Astrocyte of the cerebellum (primary cell): ENCODE data around the gene TRIOBP.

ENCODE experiments used
- DNase-seq: peaks from one replicate; pipeline ENCODE4 v3.0.0-alpha.2; 2011; ENCODE audit warnings: low read depth
- H3K4me3 ChIP-seq: 2 replicates; pipeline ENCODE4 v1.5.1; 2011; ENCODE audit warnings: mild to moderate bottlenecking, low read depth, low read length, moderate library complexity
- in situ Hi-C: cut with HindIII; loops from 2 replicates; pipeline ENCODE4 v1.10.0; 2017; ENCODE audit warnings: low sequenced_read_pairs
- TF ChIP-seq, protein P1 (sequence below): IDR thresholded peaks from 2 replicates; pipeline ENCODE4 v1.5.1; 2012; ENCODE audit warnings: low read length, low read depth, moderate library complexity, mild to moderate bottlenecking; ENCODE audit errors: missing control alignments

Gene TRIOBP, protein sequence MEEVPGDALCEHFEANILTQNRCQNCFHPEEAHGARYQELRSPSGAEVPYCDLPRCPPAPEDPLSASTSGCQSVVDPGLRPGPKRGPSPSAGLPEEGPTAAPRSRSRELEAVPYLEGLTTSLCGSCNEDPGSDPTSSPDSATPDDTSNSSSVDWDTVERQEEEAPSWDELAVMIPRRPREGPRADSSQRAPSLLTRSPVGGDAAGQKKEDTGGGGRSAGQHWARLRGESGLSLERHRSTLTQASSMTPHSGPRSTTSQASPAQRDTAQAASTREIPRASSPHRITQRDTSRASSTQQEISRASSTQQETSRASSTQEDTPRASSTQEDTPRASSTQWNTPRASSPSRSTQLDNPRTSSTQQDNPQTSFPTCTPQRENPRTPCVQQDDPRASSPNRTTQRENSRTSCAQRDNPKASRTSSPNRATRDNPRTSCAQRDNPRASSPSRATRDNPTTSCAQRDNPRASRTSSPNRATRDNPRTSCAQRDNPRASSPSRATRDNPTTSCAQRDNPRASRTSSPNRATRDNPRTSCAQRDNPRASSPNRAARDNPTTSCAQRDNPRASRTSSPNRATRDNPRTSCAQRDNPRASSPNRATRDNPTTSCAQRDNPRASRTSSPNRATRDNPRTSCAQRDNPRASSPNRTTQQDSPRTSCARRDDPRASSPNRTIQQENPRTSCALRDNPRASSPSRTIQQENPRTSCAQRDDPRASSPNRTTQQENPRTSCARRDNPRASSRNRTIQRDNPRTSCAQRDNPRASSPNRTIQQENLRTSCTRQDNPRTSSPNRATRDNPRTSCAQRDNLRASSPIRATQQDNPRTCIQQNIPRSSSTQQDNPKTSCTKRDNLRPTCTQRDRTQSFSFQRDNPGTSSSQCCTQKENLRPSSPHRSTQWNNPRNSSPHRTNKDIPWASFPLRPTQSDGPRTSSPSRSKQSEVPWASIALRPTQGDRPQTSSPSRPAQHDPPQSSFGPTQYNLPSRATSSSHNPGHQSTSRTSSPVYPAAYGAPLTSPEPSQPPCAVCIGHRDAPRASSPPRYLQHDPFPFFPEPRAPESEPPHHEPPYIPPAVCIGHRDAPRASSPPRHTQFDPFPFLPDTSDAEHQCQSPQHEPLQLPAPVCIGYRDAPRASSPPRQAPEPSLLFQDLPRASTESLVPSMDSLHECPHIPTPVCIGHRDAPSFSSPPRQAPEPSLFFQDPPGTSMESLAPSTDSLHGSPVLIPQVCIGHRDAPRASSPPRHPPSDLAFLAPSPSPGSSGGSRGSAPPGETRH (N-terminal part only)

DNA sequence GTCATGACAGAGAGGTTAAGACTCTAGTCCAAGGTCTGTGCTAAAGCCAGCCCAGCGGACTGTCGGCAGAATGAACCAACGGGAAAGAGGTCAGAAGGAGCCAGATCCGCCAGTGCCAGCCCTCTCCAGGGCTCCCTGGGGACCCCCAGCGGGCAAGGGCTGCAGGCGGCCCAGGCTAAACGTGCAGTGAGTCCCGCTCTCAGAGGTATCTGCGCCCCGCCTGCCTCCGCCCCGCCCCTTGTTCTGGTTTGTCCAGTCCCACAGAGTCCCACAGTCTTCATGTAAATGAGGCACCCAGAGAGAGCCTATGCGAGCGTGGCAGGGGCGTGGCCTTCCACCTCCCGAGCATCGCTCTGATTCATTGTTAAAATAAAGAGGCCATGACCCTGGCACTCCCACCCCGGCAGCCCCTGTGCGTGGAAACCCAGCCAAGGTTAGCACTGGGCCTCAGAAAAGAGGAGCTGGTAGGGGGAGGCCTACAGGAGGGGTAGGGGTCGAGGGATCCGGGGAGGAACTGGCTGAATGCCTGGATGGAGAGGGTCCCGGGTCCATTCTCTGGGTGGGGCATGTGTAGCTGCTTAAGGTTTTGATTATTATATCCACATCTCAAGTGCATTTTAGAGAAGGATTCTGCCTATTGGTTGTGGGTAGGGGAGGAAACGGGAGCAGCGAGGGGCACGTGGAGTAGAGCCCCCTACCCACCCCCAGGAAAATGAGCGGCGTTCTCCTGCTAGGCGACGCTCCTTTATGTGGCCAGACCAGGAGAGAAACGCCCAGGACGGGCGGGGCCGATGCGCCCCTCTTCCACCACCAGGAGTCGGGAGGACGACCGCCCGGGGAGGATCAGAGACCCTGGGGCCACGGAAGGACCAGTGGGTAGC lies at the start of gene TRIOBP:
Gene TRIOBP, plus strand, starts transcription at position 392 of the 881 bp plus-strand sequence. CDS start 4,318 bp downstream, outside the sequence.
- peak within 1 kb of the TSS; percentile 30 for H3K4me3 ChIP-seq
- TF ChIP-seq, protein P1, sequence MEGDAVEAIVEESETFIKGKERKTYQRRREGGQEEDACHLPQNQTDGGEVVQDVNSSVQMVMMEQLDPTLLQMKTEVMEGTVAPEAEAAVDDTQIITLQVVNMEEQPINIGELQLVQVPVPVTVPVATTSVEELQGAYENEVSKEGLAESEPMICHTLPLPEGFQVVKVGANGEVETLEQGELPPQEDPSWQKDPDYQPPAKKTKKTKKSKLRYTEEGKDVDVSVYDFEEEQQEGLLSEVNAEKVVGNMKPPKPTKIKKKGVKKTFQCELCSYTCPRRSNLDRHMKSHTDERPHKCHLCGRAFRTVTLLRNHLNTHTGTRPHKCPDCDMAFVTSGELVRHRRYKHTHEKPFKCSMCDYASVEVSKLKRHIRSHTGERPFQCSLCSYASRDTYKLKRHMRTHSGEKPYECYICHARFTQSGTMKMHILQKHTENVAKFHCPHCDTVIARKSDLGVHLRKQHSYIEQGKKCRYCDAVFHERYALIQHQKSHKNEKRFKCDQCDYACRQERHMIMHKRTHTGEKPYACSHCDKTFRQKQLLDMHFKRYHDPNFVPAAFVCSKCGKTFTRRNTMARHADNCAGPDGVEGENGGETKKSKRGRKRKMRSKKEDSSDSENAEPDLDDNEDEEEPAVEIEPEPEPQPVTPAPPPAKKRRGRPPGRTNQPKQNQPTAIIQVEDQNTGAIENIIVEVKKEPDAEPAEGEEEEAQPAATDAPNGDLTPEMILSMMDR = peak; percentile 49

DNA sequence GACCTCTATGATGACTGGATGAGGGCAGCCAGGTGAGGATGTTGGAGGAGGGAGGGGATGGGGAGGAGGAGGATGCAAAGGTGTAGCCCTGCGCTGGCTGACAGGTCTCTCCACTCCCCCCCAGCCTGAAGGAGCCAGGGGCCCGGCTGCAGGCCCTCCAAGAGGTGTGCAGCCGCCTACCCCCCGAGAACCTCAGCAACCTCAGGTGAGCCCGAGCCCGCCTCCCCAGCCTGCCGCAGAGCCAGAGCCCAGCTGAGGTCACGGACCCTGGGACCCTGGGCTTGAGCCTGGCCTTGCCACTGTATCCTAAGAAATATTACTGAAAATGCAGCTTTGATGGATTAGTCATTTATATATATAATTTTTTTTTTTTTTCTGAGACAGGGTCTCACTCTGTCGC lies 49.5 kb upstream of the TRIOBP start:
- in situ Hi-C loops = no loop called here
- TF ChIP-seq, protein P1 = no peak

More for the DNA sequence above, at the start of gene TRIOBP:
- in situ Hi-C loops = no loop called here
- peak; percentile 82 for DNase-seq

DNA sequence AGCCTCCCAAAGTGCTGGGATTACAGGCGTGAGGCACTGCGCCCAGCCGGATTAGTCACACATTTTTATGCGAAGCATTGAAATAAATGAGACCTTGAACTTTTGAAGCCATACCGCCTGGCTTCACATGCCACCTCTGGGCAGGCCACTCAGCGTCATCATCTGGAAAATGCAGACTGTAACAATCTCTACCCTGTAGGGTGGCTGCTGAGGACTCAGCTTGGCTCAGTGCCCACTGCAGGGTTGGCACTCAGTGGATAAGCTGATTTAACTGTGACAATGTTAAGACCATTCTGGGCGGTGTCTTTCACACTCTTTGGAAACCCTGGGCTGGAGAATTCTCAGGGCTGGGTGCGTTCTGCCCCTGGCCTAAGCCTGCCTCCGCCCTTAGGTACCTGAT lies 48.9 kb upstream of the TRIOBP start:
- DNase-seq = peak; percentile 53
- TF ChIP-seq, protein P1 = no peak
- in situ Hi-C loops = no loop called here
- no peak overlapping the region for H3K4me3 ChIP-seq

More for the DNA sequence above, 49.5 kb upstream of the TRIOBP start:
- no peak overlapping the region for H3K4me3 ChIP-seq
- DNase-seq = no peak

DNA sequence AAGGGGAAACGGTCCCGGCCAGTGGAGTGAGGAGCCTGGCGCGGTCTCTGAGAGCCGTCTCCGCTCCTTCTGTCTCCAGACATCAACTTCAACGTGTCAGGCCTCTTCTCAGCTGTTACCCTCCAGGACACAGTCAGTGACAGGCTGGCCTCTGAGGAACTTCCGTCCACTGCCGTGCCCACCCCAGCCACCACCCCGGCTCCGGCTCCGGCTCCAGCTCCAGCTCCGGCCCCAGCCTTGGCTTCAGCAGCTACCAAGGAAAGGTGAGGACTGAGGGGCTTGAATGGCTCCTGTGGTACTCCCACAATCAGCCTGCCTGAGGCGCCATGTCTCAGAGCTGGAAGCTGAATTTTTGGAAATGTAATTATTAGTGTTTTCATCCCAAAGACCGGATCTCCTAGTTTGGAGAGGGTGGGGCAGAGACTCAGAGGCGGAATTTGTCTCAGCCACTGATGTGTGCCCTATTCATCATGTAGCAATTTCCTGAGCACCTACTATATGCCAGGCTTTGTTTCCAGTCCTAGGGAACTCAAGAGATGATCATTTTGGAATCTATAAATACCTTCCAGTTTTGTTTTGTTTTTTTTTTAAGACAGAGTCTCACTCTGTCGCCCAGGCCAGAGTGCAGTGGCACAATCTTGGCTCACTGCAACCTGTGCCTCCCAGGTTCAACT lies 46.2 kb upstream of the TRIOBP start:
- in situ Hi-C loops = no loop called here
- no peak overlapping the region for H3K4me3 ChIP-seq
- DNase-seq = no peak
- TF ChIP-seq, protein P1 = no peak

DNA sequence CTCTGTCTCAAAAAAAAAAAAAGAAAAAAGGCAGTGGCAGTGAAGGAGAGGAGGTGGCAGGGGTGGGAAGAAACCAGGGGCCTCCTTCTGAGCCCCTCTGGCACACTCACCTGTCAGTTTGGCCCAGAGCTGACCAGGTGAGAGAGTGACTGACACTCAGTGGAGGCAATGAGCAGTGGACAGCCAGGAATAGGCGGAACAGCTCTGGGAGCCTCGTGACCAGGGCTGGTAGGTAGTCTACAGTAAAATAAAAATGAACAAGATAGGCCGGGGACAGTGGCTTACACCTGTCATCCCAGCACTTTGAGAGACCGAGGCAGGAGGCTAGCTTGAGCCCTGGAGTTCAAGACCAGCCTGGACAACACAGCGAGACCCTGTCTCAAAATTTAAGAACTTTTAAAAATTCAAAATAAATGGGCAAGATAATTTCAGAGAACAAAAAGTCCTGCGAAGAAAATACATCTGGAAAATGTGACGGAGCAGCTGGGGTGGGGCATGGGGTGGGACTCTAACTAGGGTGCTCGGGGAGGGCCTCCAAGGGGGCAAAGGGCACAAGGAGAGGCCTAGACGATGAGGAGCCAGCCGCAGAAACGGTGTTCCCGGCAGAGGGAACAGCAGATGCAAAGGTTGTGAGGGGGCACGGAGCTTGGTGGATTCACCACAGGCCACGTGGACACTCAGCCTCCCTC lies 42.1 kb upstream of the TRIOBP start:
- TF ChIP-seq, protein P1 = no peak
- H3K4me3 ChIP-seq = no peak overlapping the region
- DNase-seq = no peak
- in situ Hi-C loops = no loop called here
